ENCODE data around the gene ZBTB44.
"Not testable (repeated sequence)": the region's sequence is repeated elsewhere in the genome, so short reads cannot be mapped to it uniquely, and the experiment has no call there.

Gene ZBTB44, protein sequence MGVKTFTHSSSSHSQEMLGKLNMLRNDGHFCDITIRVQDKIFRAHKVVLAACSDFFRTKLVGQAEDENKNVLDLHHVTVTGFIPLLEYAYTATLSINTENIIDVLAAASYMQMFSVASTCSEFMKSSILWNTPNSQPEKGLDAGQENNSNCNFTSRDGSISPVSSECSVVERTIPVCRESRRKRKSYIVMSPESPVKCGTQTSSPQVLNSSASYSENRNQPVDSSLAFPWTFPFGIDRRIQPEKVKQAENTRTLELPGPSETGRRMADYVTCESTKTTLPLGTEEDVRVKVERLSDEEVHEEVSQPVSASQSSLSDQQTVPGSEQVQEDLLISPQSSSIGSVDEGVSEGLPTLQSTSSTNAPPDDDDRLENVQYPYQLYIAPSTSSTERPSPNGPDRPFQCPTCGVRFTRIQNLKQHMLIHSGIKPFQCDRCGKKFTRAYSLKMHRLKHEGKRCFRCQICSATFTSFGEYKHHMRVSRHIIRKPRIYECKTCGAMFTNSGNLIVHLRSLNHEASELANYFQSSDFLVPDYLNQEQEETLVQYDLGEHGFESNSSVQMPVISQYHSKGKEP

DNA sequence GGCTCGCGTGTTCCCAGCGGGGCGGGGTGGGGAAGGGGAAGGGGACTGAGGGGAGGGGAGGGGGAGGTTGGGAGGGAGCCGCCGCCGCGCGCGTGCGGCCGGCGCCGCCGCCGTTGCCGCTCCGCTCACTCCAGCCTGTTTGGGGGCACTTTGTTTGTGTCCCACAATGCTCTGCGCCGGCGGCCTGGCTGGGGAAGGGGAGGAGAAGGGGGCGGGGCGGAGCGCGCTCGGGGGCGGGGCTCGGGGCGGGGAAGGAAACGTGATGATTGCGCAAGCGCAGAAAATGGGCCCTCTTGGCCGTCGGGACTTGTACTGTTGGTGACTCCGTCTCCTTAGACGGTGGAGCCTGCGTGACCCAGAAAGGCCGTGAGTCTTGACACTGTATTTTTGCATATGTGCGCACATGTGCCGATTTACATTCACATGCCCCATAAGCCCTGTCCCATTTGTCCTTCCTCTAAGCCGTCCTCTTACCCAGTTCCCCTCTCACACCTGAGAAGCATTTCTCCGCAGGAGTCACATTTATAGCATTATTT is at the start of gene ZBTB44:
Gene ZBTB44 (minus strand): TSS at position 168 of the 536 bp plus-strand sequence. CDS start 53,044 bp downstream, outside the sequence.
- DNase-seq (ENCODE audit: low spot score): peak; percentile 84

DNA sequence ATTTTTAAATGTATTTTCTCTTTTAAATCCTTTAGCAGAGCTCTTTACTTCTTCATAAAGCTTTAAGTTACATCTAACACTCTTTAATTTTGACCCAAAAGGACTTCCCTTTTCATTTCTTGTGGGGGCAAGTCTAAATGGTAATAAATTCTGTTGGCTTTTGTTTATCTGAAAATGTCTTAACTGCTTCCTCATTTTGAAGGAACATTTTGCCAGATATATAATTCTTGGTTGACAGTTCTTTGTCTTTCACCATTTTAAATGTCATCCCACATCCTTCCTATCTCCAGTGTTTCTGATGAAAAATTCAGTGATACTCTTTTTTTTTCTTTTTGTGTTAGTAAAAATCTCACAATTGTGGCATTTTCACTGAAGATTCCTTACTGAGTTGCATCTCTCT is 44.7 kb upstream of the ZBTB44 start:
- no peak for DNase-seq (ENCODE audit: low spot score)

DNA sequence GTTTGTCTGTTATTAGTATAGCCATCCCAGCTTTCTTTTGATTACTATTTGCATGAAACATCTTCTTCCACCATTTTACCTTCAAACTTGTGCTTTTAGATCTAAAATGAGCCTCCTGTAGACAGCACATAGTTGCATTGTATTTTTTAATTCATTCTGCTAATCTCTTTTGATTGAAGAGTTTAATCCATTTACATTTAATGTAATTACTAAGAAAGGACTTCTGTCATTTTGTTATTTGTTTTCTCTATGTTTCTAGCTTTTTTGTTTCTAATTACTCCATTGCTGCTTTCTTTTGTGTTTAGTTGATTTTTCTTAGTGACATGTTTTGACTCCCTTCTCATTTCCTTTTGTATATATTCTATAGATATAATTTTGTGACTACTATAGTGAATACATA is 43.7 kb upstream of the ZBTB44 start:
- no peak for DNase-seq (ENCODE audit: low spot score)

DNA sequence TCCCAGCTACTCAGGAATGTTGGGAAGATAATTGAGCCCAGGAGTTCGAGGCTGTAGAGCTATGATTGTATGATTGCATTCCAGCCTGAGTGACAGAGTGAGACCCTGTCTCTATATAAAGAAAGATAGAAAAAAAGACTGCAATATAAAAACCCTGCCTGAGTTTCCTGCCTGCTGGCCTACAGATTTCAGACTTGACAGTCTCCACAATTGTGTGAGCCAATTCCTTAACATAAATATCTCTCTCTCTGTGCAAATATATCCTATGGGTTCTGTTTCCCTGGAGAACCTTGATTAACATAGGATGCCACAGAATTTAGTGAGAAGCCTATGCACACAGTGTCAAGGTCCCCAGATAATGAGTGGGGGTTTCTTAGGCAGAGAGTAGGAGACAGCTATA is 32.5 kb upstream of the ZBTB44 start:
- DNase-seq (ENCODE audit: low spot score): no peak

DNA sequence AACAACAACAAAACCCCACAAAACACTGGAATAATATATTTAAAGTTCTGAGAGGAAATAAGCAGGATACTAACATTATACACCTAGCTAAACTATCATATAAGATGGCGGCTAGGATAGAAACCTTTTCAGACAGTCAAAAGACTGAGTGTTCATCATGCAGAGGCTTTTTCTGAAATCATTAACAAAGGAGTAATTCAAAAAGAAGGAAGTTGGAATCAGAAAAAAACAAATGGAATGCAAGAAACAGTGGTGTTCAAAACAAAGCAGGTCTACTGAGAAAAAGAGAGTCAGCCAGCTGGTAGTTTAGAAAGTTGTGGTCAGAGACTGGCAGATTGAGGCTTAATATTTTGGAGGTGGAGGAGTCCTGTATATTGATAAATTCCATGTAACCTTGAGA is 30.1 kb upstream of the ZBTB44 start:
- DNase-seq (ENCODE audit: low spot score): no peak

DNA sequence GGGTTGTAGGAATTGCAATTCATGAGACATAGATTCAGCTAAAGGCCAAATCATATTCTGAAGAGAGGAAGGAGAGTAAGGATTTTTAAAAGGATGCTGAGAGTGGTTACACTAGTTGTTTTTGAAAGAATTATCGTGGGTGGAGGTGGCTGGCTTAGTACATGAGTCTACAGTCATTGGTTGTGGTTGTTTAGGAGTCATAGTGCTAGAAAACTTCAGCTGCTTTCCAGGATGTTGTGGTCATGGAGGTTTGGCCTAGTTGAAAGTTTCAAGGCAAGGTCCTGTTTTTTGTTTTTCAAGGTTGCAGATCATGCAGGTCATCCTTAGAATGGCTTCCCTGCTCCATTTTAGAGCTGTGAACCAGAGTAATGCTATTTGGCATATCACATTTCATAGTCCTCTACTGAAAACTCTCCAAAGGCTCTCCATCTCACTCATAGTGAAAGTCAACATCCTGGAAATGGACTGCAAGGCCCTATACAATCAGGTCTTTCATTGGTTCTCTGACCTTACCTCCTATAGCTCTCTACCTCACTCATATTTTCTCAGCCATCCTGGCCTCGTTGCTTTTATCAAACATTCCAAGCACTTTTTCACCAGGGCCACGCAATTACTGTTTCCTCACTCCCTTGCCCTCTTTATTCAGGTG is 26.1 kb upstream of the ZBTB44 start:
- no peak for DNase-seq (ENCODE audit: low spot score)

DNA sequence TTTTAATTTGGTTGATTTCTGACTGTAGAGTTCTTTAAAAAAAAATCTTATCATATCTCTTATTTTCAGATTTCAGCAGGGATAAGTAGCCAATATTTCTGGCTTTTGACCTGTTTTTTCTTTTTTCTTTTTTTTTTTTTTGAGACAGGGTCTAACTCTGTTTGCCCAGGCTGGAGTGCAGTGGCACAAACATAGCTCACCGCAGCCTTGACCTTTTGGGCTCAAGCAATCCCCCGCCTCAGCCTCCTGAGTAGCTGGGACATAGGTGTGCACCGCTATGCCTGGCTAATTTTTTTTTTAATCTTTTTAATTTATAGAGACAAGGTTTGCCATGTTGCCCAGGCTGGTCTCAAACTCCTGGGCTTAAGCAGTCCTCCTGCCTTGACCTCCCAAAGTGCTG is 23.9 kb upstream of the ZBTB44 start:
- DNase-seq (ENCODE audit: low spot score): no peak

DNA sequence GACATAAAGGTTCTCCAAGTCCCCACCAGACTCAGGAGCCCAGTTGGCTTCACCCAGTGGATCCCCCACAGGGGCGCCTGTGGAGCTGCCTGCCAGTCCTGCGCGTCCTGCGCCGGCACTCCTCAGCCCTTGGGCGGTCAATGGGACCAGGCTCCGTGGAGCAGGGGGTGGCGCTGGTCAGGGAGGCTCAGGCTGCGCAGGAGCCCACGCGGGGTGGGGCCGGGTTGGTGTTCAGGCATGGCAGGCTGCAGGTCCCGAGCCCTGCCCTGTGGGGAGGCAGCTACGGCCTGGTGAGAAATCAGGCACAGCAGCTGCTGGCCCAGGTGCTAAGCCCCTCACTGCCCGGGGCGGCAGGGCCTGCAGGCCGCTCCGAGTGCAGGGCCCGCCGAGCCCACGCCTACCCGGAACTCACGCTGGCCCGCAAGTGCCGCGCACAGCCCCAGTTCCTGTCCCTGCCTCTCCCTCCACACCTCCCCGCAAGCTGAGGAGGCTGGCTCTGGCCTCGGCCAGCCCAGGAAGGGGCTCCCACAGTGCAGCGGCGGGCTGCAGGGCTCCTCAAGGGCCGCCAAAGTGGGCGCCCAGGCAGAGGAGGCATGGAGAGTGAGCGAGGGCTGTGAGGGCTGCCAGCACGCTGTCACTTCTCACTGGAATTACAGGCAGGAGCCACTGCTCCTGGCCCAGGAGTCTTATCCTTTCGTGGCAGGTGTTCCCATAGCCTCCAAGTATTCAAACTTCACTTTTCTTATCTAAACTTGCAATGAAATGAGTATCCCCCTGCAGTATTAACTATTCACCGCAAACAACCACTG is 22.8 kb upstream of the ZBTB44 start:
- no peak for DNase-seq (ENCODE audit: low spot score)

DNA sequence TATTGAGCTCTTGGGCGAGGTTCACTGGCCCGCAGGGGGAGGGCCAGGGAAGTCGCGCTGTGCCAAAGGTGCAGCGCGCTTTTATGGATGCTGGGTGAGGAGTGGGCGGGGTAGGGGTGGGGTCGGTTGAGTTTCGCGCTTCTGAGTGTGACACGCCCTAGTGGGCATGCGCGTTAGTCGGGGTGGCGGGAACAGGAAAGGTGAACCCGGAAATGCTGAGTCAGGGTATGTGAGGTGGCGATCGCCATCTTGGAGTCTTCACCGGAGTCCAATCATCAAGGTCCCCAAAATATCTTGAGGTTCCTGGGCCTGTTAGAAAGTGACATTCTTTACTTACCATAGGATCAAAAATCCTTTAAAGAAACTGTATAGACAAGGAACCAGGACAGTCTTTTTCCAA is 16.7 kb upstream of the ZBTB44 start:
- not testable (repeated sequence) for DNase-seq (ENCODE audit: low spot score)

DNA sequence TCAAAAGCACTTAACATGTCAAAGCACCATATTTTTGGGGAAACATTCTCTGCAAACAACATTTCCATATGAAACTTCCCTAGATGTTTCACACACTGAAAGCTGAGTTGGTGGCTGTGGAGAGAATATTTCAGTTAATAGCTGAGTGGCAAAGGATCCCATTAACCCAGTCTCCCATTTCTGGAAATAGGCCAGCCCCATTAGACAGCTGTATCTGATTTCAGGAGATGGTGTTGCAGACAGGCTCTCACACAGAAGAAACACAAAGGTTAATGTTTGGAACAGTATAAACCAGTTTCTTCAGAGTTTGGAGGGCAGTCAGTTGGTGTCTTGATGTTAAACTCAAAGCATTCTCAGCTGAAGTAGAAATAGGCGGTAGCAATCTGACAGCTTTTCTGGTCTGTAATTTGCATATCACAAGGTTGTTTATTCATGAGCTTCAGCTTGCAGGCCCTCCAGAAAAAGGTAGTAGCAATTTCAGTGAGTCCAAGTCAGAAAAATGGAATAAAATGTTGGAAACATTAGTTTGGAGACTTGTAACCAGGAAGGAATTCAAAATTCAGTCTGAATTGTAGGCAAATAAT is 15.5 kb upstream of the ZBTB44 start:
- DNase-seq (ENCODE audit: low spot score): no peak

DNA sequence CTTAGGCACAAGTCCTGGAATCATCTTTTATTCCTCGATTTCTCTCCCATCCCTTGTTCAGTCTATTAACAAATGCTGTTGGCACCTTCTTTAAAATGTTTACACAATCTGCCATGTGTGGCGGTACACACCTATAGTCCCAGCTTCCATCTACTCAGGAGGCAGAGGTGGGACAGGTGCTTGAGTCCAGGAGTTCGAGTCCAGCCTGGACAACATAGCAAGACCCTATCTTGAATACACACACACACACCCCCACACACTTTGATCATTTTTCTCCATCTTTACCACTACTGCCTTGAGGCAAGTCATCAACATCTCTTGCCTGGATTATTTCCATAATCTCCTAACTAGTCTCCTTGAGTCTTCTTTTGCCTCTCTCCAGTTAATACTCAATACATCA is 13.7 kb upstream of the ZBTB44 start:
- no peak for DNase-seq (ENCODE audit: low spot score)

DNA sequence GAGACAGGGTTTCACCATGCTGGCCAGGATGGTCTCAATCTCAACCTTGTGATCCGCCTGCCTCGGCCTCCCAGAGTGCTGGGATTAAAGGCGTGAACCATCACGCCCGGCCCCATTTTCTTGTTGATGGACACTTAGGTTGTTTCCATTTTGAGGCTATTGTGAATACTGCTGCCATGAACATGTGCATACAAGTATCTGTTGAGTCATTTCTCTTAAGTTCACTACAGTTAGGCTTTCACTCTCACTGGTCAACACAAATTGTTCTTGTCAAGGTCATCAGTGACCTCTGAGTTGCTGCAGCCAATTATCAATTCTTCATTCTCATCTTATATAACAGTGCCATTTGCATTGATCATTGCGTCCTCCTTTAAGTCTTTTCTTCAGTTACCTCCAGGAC is 13.0 kb upstream of the ZBTB44 start:
- no peak for DNase-seq (ENCODE audit: low spot score)

DNA sequence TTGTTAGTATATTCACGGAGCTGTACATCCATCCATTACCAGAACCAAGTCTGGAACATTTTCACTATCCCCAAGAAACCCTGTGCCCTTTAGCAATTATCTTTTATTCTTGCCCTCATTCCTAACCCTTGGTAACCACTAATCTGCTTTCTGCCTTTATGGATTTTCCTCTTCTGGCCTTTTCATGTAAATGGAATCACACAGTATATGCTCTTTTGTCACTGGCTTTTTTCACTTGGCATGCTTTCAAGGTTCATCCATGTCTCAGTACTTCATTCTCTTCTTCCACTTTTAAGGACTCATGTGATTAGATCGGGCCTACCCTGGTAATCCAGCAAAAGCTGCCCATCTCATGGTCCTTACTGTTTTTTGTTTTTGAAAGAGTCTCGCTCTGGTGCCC is 11.0 kb upstream of the ZBTB44 start:
- no peak for DNase-seq (ENCODE audit: low spot score)

DNA sequence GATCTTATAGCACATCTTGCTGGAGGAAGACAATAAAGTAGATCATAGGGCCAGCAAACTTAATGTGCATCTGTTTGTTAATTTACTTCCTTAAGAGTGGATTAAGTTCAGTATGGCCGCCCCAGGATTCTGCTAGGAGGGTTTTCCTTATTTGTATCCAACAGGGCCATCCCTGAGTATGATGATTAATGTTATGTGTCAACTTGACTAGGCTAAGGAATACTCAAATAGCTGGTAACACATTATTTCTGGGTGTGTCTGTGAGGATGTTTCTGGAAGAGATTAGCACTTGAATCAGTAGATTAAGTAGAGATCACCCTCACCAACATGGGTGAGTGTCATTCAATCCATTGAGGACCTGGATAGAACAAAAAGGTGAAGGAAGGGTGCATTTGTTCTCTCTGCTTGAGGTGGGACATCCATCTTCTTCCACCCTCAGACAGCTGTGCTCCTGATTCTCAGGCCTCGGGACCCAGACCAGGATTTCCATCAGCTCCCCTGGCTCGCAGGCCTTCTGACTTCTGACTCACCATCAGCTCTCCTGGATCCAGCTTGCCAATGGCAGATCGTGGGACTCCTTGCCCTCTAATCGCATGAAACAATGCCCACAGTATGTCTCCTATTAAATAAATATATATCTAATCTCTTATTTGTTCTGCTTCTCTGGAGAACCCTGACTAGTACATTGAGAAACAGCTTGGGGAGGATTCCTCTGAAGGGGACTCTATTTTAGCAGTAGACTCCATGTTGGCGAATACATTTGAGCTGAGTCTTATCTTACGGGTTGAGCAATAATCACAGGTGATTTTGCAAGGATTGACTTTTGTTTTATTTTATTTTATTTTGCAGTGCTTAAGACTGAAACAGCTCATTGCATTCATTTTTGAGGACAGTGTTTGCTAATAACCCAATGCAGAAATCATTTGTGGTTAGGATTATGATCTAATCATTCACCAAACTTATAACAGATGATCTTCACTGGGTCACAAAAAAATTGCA is 9.0 kb upstream of the ZBTB44 start:
- DNase-seq (ENCODE audit: low spot score): no peak

DNA sequence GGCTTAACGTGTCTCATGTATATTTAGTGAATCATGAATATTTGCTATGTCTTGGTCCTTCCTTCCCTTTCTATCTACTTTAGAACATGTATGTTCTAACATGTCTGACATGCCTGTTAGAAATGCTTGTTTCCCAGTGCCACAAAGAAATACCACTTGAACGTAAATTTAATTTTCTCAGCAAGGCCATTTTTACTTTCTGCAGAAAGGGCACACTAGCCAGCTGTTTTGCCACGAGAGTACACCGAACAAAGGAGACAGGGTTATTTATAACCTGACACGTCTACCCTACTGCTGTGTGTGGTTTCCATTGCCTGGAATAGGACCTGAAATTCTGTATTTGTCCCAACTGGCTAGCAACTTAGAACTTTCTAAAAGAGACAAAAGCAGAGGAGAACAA is 7.4 kb upstream of the ZBTB44 start:
- no peak for DNase-seq (ENCODE audit: low spot score)

DNA sequence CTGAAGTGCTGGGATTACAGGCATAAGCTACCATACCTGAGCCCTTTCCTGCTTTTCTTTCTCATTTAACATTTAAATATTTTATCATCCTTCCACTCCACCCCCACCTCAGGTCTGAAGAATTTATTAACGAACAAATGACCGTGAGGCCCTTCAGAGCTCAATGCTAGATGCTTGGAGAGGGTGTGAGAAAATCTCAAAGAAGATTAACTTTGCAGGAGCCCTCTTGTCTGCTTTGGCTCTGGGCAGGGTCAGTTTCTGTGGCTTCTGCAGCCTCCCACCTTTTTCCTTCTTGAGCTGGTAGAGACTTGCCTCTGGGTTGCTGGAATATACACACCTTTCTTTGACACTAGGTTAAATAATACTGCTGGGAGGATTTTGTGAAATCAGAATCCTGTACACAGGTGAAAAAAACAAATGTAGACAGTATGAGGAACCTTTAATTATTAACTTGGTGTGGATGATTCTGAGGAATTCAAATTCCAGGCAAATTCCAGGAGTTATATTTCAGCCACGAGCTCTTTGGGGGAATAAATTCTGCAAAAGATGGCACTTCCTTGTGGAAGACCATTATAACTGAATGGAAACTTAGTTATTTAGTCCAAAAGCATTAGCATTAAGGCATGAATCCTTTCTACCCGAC is 3.4 kb upstream of the ZBTB44 start:
- no peak for DNase-seq (ENCODE audit: low spot score)

DNA sequence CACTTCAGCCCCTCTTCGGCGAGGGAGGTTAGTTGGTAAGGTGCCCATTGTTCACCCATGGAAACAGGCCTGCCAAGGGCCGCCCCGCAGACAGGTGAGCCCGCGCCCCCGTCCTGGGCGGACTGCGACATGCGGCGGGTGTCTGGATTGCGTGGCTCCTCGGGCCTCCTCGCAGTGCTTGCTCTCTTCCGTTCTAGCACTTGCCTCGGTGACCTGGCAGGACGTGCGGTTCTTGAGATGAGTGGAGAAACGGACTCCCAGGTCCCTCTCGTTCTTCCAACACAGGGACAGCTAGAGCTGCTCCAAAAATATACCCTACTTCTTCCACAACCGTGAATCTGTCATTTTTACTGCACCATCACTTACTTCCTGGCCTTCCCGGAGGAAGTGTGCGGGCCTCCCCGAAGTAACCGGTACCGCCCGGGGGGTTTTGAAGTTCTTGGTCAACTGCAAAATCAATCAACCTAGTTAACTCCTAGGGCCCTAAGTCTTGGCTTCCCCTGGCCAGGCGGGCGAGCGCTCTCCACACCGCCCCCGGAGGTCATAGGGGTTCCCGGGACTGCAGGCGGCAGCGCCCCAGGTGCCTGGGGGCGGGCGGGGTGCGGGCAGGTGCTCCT is 745 bp upstream of the ZBTB44 start:
- no peak for DNase-seq (ENCODE audit: low spot score)

DNA sequence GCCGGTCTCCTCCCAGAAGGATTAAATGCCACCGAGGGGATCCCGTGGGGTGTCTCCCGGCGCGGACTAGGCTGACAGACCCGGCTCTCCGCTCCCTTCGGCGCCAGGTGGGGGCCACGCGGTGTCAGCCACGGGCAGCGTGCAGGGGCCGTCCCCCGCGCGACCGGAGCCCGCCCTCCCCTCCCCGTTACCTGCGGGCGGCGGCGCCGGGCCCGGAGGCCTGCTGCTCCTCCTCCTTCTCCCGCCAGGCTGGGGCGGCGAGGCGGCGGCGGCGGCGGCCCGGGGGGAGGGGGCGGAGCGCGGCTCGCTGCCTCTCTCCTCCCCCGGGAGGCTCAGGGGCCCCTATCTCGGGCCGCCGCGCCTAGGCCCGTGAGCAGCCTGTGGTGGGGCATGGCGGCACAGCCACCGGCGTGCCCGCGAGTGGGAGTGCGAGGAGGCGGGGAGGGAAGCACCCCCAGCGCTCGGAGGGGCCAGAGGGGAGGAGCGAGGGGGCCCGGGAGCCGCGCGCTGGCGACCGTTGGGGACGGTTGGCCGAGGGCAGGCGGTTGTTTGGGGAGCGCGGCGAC is 450 bp downstream of the ZBTB44 start:
- DNase-seq (ENCODE audit: low spot score): peak; percentile 62
